ENCODE results near the gene RDM1. TPM values are rescaled to one million over a fixed set of nuclear protein-coding genes. Genes with fewer than 3 reads are reported as not detected.
"Not testable (repeated sequence)": the region's sequence is repeated elsewhere in the genome, so short reads cannot be mapped to it uniquely, and the experiment has no call there.

The RDM1 gene
- total RNA-seq, 4 donors from 2014 or later = 0.79 TPM; not detected in 3

DNA sequence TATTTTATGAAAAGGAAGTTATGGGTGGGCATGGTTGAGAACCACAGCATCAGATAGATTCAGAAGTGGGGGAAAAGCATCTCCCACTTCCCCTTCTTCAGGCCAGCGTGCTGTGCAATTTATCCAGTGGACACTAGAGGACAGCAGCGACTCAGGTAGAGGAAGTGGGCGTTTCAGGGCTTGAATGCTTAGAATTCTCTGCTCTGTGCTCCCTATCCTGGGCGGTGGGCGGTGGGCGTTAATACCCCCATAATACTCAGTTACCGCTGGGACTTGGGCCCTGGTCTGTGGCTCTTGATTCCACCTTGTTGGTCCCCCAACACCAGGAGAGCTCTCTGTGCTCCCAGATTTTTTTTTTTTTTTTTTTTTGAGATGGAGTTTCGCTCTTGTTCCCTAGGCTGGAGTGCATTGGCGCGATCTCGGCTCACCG, 16.6 kb upstream of the RDM1 start:
- Histone ChIP-seq H3K36me3 (no peaks in the 10 kb centered on the region), H3K4me3 (no peak overlapping the region), H3K27me3 (peaks cover 3% of the 10 kb centered on the region), H3K4me1 (no peaks in the 10 kb centered on the region), H3K9me3 (no peaks in the 10 kb centered on the region), H3K27ac (no peak overlapping the region)
- WGBS, 2 donors (ENCODE audit: low coverage in 1 of 2) = 2 to 34% methylated on average over 7 to 12 of the region's 12 CpGs
- ATAC-seq = no peak
- TF ChIP-seq POLR2AphosphoS5 (IDR thresholded peaks at IDR 0.05) (no peak), POLR2A (IDR thresholded peaks at IDR 0.05) (no peak), EP300 (IDR thresholded peaks at IDR 0.05) (no peak)
- TF ChIP-seq, protein P1, sequence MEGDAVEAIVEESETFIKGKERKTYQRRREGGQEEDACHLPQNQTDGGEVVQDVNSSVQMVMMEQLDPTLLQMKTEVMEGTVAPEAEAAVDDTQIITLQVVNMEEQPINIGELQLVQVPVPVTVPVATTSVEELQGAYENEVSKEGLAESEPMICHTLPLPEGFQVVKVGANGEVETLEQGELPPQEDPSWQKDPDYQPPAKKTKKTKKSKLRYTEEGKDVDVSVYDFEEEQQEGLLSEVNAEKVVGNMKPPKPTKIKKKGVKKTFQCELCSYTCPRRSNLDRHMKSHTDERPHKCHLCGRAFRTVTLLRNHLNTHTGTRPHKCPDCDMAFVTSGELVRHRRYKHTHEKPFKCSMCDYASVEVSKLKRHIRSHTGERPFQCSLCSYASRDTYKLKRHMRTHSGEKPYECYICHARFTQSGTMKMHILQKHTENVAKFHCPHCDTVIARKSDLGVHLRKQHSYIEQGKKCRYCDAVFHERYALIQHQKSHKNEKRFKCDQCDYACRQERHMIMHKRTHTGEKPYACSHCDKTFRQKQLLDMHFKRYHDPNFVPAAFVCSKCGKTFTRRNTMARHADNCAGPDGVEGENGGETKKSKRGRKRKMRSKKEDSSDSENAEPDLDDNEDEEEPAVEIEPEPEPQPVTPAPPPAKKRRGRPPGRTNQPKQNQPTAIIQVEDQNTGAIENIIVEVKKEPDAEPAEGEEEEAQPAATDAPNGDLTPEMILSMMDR (IDR thresholded peaks at IDR 0.05) = peak; percentile 45 to 68 (median 57)

DNA sequence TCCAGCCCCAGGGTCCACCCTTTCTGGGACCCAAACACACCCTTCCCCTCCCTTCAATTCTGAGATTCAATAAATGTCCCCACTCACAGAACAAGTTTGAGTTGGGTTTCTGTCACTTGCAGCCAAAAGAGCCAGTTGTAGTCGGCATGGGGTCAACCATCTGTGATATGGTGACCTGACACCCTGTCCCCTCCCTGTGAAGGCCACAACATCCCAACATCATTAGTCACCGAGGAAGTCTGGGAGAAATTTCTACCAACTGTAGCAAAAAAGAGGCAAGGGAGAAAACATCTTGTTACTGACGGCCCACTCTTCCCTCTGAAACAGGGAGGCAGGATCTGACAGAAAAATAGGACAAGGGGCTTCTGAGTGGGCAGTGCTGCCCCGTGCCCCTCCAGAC, 13.6 kb upstream of the RDM1 start:
- TF ChIP-seq EP300 (IDR thresholded peaks at IDR 0.05) (no peak), POLR2AphosphoS5 (IDR thresholded peaks at IDR 0.05) (no peak), POLR2A (IDR thresholded peaks at IDR 0.05) (no peak)
- TF ChIP-seq, protein P1 (IDR thresholded peaks at IDR 0.05) = no peak
- no peak overlapping the region for H3K27ac ChIP-seq
- 63% methylated on average over 4 of the region's 4 CpGs; no CpG with 5 or more reads in 1 of the 2 donors for WGBS, 2 donors (ENCODE audit: low coverage in 1 of 2)
- no peaks in the 10 kb centered on the region for H3K4me1 ChIP-seq
- ATAC-seq = no peak
- no peaks in the 10 kb centered on the region for H3K9me3 ChIP-seq
- H3K27me3 ChIP-seq = peaks cover 3% of the 10 kb centered on the region
- H3K4me3 ChIP-seq = no peak overlapping the region
- H3K36me3 ChIP-seq = no peaks in the 10 kb centered on the region

DNA sequence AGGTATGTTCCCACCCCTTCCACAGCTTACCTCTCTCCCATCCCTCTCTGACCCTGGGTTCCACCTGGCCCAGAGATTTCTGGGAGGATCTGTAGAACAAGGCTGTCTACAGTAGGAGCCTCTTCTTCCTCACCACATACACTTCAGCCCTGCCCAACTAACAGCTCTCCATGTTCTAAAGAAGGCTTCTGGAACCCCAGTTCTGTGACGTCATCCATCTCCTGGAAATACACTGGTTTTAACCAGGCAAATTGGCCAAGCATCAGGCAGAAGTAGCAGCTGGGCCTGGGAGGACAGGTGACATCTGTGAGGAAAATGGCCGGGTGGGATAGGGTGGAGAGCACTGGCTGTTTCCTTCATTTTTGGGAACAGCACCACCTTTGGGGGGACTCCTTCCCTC, 13.0 kb upstream of the RDM1 start, which contains the start of gene LYZL6:
Gene LYZL6, minus strand, starts transcription at position 177 of the 400 bp plus-strand sequence. CDS start 4,357 bp downstream, outside the sequence.
- no peak for ATAC-seq
- 33% methylated on average over 1 of the region's 2 CpGs; no CpG with 5 or more reads in 1 of the 2 donors for WGBS, 2 donors (ENCODE audit: low coverage in 1 of 2)
- TF ChIP-seq, protein P1 (IDR thresholded peaks at IDR 0.05) = no peak
- TF ChIP-seq POLR2AphosphoS5 (IDR thresholded peaks at IDR 0.05) = no peak
- no peak for TF ChIP-seq EP300 (IDR thresholded peaks at IDR 0.05)
- no peak for TF ChIP-seq POLR2A (IDR thresholded peaks at IDR 0.05)

DNA sequence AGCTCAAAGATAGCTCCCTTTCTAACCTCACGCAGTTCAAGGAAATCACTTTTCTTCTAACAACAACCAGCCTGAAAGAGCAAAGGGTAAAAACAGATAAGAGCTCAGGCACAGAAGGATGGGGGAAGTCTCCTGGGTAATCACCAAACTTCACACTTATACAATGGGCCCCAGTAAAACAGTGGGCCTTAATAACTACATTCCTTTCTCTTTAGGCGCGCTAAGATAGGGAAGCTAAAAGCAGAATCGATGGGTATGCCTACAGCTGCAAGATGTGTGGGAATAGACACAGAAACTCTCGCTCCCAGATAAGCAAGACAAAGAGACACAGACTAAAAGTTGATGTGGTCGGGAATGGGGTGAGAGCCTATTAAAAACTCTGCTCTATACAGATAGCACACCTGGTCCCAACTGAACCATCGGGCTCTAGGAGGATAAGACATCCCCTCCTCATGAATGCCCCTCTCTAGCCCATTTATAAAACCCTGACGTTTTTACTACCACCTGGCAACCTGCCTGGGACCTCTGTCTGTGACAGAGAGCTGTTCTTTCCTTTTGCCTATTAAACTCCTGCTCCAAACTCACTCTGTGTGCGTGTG, 12.1 kb upstream of the RDM1 start:
- no peaks in the 10 kb centered on the region for H3K9me3 ChIP-seq
- no peak for ATAC-seq
- WGBS, 2 donors (ENCODE audit: low coverage in 1 of 2) = 45 to 58% methylated on average over 7 to 9 of the region's 9 CpGs

More for the DNA sequence above, 13.0 kb upstream of the RDM1 start, which contains the start of gene LYZL6:
- no peak within 1 kb of the TSS for H3K4me3 ChIP-seq
- H3K27ac ChIP-seq = no peak within 1 kb of the TSS
- H3K27me3 ChIP-seq = peaks cover 3% of the 10 kb centered on the region
- H3K9me3 ChIP-seq = no peaks in the 10 kb centered on the region
- H3K4me1 ChIP-seq = no peaks in the 10 kb centered on the region
- no peaks in the 10 kb centered on the region for H3K36me3 ChIP-seq

DNA sequence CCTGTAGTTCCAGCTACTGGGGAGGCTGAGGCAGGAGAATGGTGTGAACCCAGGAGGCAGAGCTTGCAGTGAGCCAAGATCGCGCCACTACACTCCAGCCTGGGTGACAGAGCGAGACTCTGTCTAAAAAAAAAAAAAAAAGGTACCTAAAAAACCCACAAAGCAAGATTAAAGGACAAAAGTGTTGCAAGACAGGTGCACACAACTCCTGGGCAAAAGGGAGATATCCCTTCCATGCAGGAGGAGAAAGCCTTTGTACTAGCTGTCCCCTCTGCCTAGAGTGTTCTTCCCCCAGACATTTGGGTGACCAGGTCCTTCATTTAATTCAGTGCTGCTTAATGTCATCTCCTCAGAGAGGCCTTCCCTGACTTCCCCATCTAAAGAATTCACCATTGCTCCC, 7.9 kb upstream of the RDM1 start:
- ATAC-seq = not testable (repeated sequence)

More for the DNA sequence above, 12.1 kb upstream of the RDM1 start:
- Histone ChIP-seq H3K4me3 (no peak overlapping the region), H3K27me3 (peaks cover 3% of the 10 kb centered on the region), H3K27ac (no peak overlapping the region), H3K4me1 (no peaks in the 10 kb centered on the region), H3K36me3 (no peaks in the 10 kb centered on the region)
- TF ChIP-seq POLR2A (IDR thresholded peaks at IDR 0.05) = no peak

DNA sequence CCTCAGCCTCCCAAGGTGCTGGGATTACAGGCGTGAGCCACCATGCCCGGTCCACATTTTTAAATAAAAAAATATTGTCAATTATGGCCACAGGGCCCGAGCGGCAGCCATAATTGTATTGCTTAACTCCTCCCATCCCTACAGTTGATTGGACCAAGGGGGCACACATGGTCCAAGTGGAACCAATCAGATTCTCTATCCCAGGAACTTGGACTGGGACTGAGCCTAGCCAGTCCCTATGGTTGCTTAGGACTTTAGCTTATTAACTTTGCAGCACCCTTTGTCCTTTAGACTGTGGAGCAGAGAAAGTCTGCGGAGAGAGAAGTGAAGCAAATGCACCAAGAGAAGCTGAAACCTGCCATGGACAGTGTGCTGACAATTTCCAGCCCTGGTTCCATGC, 5.5 kb upstream of the RDM1 start:
- no peak for ATAC-seq
- H3K4me1 ChIP-seq = no peaks in the 10 kb centered on the region
- no peaks in the 10 kb centered on the region for H3K36me3 ChIP-seq
- H3K27ac ChIP-seq = no peak overlapping the region
- TF ChIP-seq EP300 (IDR thresholded peaks at IDR 0.05) (no peak), POLR2A (IDR thresholded peaks at IDR 0.05) (no peak), POLR2AphosphoS5 (IDR thresholded peaks at IDR 0.05) (no peak)
- TF ChIP-seq, protein P1 (IDR thresholded peaks at IDR 0.05) = no peak
- 88 to 100% methylated on average over 1 to 3 of the region's 5 CpGs for whole genome bisulfite sequencing, 2 donors (ENCODE audit: low coverage in 1 of 2)
- no peaks in the 10 kb centered on the region for H3K9me3 ChIP-seq
- H3K27me3 ChIP-seq = no peaks in the 10 kb centered on the region
- H3K4me3 ChIP-seq = no peak overlapping the region

More for the DNA sequence above, 7.9 kb upstream of the RDM1 start:
- not testable (repeated sequence) for H3K27ac ChIP-seq, H3K27me3 ChIP-seq, H3K4me3 ChIP-seq, H3K36me3 ChIP-seq, H3K4me1 ChIP-seq, H3K9me3 ChIP-seq
- WGBS, 2 donors (ENCODE audit: low coverage in 1 of 2) = 100% methylated on average over 2 of the region's 3 CpGs; no CpG with 5 or more reads in 1 of the 2 donors
